ENCODE results near the gene MRFAP1L1.

Gene MRFAP1L1

DNA sequence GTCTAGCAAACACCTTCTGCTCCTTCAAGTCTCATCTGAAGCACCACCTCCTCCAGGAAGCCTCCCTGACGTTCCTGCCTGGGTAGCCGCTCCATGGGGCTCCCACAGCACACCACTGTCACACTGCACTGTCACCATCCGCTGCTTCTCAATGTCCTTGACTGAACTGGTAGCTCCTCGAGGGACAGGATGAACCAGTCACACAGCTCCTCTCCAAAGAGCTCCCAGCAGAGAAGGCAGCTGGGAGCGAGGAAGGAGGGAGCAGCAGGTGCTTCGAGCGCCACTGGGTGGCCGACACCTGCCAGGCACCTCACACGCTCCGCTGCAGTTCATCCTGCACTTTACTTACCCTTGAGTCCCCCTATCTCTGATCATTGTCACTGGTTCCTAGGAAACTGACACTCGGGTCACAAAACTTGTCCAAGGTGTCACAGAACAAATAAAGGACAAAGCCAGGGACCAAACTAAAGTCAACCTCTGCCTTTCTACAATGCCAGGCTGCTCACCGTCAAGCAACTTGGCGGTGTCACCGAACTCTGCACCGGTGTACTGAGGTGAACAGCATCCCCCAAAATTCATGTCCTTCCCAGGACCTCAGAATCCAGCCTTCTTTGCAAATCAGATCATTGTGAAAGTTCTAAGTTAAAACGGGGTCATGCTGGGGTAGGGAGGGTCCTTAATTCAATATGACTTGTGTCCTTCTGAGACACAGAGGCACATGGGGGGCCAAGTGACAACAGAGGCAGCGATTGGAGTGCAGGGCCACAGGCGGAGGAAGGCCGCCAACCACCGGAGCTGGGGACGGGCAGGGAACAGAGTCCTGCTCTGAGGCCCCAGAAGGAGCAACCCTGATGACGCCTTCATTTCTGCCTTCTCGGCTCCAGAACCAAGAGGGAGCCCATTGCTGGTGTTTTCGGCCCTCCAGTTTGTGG, 21.5 kb downstream of the MRFAP1L1 start:
- Histone ChIP-seq H3K36me3 (ENCODE audit: control insufficient read depth in 2 of 2, insufficient read depth in 2 of 2, low read length in 2 of 2) (no peaks in the 10 kb centered on the region), H3K4me3 (ENCODE audit: low read length in 2 of 2) (no peak overlapping the region), H3K9me3 (ENCODE audit: control insufficient read depth in 2 of 2, low read length in 2 of 2) (no peaks in the 10 kb centered on the region), H3K27ac (ENCODE audit: low read length) (no peak overlapping the region), H3K4me1 (ENCODE audit: control insufficient read depth, insufficient read depth, low read length) (peaks cover 8% of the 10 kb centered on the region), H3K9ac (ENCODE audit: low read length in 2 of 2) (no peak overlapping the region), H3K27me3 (ENCODE audit: control insufficient read depth in 1 of 2, insufficient read depth in 2 of 2, low read length in 2 of 2) (no peaks in the 10 kb centered on the region)

GRCh38 chr4:6686104-6686787, 23.4 kb downstream of the MRFAP1L1 start:
- H3K4me3 ChIP-seq (ENCODE audit: low read length in 2 of 2), result no peak overlapping the region
- no peak overlapping the region for H3K9ac ChIP-seq (ENCODE audit: low read length in 2 of 2)
- H3K9me3 ChIP-seq (ENCODE audit: control insufficient read depth in 2 of 2, low read length in 2 of 2), result no peaks in the 10 kb centered on the region
- H3K27ac ChIP-seq (ENCODE audit: low read length), result no peak overlapping the region
- H3K4me1 ChIP-seq (ENCODE audit: control insufficient read depth, insufficient read depth, low read length), result peaks cover 5% of the 10 kb centered on the region
- no peaks in the 10 kb centered on the region for H3K27me3 ChIP-seq (ENCODE audit: control insufficient read depth in 1 of 2, insufficient read depth in 2 of 2, low read length in 2 of 2)
- H3K36me3 ChIP-seq (ENCODE audit: control insufficient read depth in 2 of 2, insufficient read depth in 2 of 2, low read length in 2 of 2), result no peaks in the 10 kb centered on the region

DNA sequence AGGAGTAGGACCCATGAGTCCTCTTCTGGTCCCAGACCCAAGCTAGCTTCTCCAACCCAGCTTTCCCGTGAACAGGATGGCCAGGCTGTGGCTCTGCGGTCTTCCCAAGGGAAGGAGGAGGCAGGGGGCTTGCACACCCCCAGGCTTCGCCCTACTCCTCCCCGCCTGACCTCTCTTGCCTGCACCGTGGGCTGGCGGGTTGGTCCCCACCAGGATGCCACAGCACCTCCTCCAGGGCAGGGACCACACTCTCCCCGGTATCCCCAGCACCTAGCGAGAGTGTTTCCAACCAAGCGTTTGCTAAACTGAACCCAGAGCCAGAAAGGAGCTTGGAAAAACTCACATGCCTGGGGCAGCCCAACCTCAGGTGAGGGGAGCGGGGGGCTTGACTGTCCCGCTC, 25.0 kb downstream of the MRFAP1L1 start:
- no peak overlapping the region for H3K27ac ChIP-seq (ENCODE audit: low read length)
- H3K4me3 ChIP-seq (ENCODE audit: low read length in 2 of 2), result no peak overlapping the region
- no peak overlapping the region for H3K9ac ChIP-seq (ENCODE audit: low read length in 2 of 2)
- no peaks in the 10 kb centered on the region for H3K27me3 ChIP-seq (ENCODE audit: control insufficient read depth in 1 of 2, insufficient read depth in 2 of 2, low read length in 2 of 2)
- H3K9me3 ChIP-seq (ENCODE audit: control insufficient read depth in 2 of 2, low read length in 2 of 2), result no peaks in the 10 kb centered on the region
- H3K4me1 ChIP-seq (ENCODE audit: control insufficient read depth, insufficient read depth, low read length), result peaks cover 5% of the 10 kb centered on the region
- peaks cover 0 to 2% of the 10 kb centered on the region in 2 donors for H3K36me3 ChIP-seq (ENCODE audit: control insufficient read depth in 2 of 2, insufficient read depth in 2 of 2, low read length in 2 of 2)

GRCh38 chr4:6682862-6683590, 26.6 kb downstream of the MRFAP1L1 start:
- Histone ChIP-seq H3K27me3 (ENCODE audit: control insufficient read depth in 1 of 2, insufficient read depth in 2 of 2, low read length in 2 of 2) (no peaks in the 10 kb centered on the region), H3K4me1 (ENCODE audit: control insufficient read depth, insufficient read depth, low read length) (no peaks in the 10 kb centered on the region), H3K36me3 (ENCODE audit: control insufficient read depth in 2 of 2, insufficient read depth in 2 of 2, low read length in 2 of 2) (peaks cover 0 to 2% of the 10 kb centered on the region in 2 donors), H3K27ac (ENCODE audit: low read length) (no peak overlapping the region), H3K9ac (ENCODE audit: low read length in 2 of 2) (no peak overlapping the region), H3K4me3 (ENCODE audit: low read length in 2 of 2) (no peak overlapping the region), H3K9me3 (ENCODE audit: control insufficient read depth in 2 of 2, low read length in 2 of 2) (no peaks in the 10 kb centered on the region)

DNA sequence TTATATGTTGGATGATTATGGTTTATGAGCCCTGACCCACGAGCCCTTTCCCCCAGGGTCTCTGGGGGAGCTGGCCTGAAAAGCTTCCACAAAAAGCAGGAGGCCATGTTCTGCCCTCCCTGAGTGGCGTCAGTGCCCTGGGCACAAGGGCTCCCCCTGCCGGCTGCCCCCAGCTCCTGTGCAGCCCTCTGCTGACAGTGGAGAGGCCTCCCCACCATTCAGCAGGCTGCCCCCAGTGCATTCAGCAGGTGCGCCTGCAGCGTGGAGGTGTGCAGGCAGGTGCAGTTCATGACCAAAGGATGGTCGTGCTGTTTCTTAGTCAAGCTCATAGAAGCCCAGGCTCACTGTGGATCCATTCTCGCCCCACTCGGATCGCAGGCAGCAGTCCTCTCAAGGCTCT, 28.5 kb downstream of the MRFAP1L1 start:
- H3K4me3 ChIP-seq (ENCODE audit: low read length in 2 of 2), result no peak overlapping the region
- no peak overlapping the region for H3K9ac ChIP-seq (ENCODE audit: low read length in 2 of 2)
- H3K27ac ChIP-seq (ENCODE audit: low read length), result no peak overlapping the region
- no peaks in the 10 kb centered on the region for H3K9me3 ChIP-seq (ENCODE audit: control insufficient read depth in 2 of 2, low read length in 2 of 2)
- H3K4me1 ChIP-seq (ENCODE audit: control insufficient read depth, insufficient read depth, low read length), result peaks cover 14% of the 10 kb centered on the region
- H3K36me3 ChIP-seq (ENCODE audit: control insufficient read depth in 2 of 2, insufficient read depth in 2 of 2, low read length in 2 of 2), result peaks cover 0 to 2% of the 10 kb centered on the region in 2 donors
- no peaks in the 10 kb centered on the region for H3K27me3 ChIP-seq (ENCODE audit: control insufficient read depth in 1 of 2, insufficient read depth in 2 of 2, low read length in 2 of 2)

DNA sequence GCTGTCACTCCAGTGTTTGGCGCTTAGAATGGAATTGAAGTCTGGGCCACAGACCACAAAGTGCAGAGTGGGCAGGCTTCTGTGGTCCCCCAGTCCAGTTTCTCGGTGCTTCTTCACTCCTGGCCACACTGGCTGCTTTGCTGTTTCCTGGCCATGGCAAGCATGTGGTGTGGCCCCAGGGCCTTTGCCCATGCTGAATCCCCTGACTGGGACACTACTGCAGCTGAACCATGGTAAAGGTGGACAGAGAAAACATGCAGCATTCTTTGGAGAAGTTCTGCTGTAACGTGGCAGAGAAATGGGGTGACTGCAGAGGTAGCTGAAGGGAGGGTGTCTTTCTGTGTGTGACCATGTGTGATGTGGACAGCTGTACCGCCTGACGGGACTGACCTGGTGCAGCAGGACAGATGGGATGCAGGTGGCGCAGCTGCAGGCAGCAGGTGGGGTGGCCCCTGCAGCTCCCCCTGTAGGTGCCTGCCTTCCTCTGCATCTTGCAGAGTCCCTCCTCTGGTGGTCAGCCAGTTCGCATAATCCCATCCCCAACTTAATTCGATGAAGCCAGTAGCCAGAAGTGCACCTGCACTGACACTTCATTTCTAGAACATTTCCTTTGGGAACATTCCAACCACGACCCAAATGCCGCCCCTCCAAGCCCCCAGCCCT, 29.2 kb downstream of the MRFAP1L1 start:
- H3K4me3 ChIP-seq (ENCODE audit: low read length in 2 of 2), result no peak overlapping the region
- peaks cover 21% of the 10 kb centered on the region for H3K4me1 ChIP-seq (ENCODE audit: control insufficient read depth, insufficient read depth, low read length)
- H3K27ac ChIP-seq (ENCODE audit: low read length), result no peak overlapping the region
- H3K27me3 ChIP-seq (ENCODE audit: control insufficient read depth in 1 of 2, insufficient read depth in 2 of 2, low read length in 2 of 2), result no peaks in the 10 kb centered on the region
- no peak overlapping the region for H3K9ac ChIP-seq (ENCODE audit: low read length in 2 of 2)
- peaks cover 0 to 6% of the 10 kb centered on the region in 2 donors for H3K36me3 ChIP-seq (ENCODE audit: control insufficient read depth in 2 of 2, insufficient read depth in 2 of 2, low read length in 2 of 2)
- H3K9me3 ChIP-seq (ENCODE audit: control insufficient read depth in 2 of 2, low read length in 2 of 2), result no peaks in the 10 kb centered on the region

DNA sequence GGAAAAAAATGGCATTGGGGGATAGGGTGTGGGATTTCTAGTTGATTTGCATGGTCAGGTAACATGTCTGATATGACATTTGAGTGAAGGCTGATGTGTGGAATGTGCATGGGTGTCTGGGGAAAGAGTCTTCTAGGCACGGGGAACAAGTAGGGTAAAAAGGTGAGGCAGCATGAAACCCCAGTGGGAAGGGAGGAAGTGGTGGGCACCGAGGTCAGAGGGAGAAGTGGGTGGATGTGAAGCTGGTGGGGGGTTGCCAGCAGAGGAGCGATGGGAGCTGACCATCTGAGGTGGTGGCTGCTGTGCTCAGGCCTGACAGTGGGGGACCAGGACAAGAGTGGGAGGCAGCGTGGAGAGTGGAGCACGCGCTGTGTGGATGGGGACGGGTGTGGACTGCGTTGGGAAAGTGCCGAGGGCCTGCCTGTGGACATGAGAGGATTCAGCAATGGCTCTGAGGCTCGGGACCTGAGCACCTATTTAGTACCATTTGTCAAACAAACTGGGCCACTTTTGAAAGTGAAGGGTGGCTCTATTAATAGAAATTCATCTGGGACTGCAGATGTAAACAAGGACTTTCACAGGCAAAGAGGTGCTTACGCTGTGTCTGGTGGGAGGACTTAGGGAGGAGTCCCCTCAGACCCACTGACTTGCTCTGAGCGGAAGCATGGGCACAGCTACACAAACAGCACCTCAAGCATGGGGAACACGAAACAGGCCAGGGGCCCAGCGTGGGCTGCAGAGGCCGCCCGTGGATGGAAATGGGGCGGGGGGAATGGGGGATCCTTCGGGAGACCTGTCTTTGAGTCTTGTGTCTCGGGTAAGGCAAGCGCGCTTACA, 32.7 kb downstream of the MRFAP1L1 start:
- no peaks in the 10 kb centered on the region for H3K9me3 ChIP-seq (ENCODE audit: control insufficient read depth in 2 of 2, low read length in 2 of 2)
- peak overlapping the region in 1 of 2 donors; percentile 52 for H3K4me3 ChIP-seq (ENCODE audit: low read length in 2 of 2)
- H3K4me1 ChIP-seq (ENCODE audit: control insufficient read depth, insufficient read depth, low read length), result peaks cover 34% of the 10 kb centered on the region
- H3K9ac ChIP-seq (ENCODE audit: low read length in 2 of 2), result peak overlapping the region in 1 of 2 donors; percentile 23
- H3K27me3 ChIP-seq (ENCODE audit: control insufficient read depth in 1 of 2, insufficient read depth in 2 of 2, low read length in 2 of 2), result no peaks in the 10 kb centered on the region
- H3K36me3 ChIP-seq (ENCODE audit: control insufficient read depth in 2 of 2, insufficient read depth in 2 of 2, low read length in 2 of 2), result peaks cover 0 to 7% of the 10 kb centered on the region in 2 donors
- H3K27ac ChIP-seq (ENCODE audit: low read length), result no peak overlapping the region

- H3K4me1 ChIP-seq (ENCODE audit: control insufficient read depth, insufficient read depth, low read length), result peaks cover 34% of the 10 kb centered on the region
- H3K4me3 ChIP-seq (ENCODE audit: low read length in 2 of 2), result peak overlapping the region; percentile 76 to 83
Measured at GRCh38 chr4:6674500-6675149, 35.0 kb downstream of the MRFAP1L1 start.

GRCh38 chr4:6673660-6674499, 35.8 kb downstream of the MRFAP1L1 start:
- H3K4me1 ChIP-seq (ENCODE audit: control insufficient read depth, insufficient read depth, low read length), result peaks cover 34% of the 10 kb centered on the region
- H3K27ac ChIP-seq (ENCODE audit: low read length), result peak overlapping the region; percentile 77
- H3K9me3 ChIP-seq (ENCODE audit: control insufficient read depth in 2 of 2, low read length in 2 of 2), result no peaks in the 10 kb centered on the region
- peak overlapping the region; percentile 80 to 81 for H3K9ac ChIP-seq (ENCODE audit: low read length in 2 of 2)
- H3K36me3 ChIP-seq (ENCODE audit: control insufficient read depth in 2 of 2, insufficient read depth in 2 of 2, low read length in 2 of 2), result peaks cover 0 to 9% of the 10 kb centered on the region in 2 donors
- H3K27me3 ChIP-seq (ENCODE audit: control insufficient read depth in 1 of 2, insufficient read depth in 2 of 2, low read length in 2 of 2), result no peaks in the 10 kb centered on the region
- peak overlapping the region; percentile 76 to 83 for H3K4me3 ChIP-seq (ENCODE audit: low read length in 2 of 2)

More at GRCh38 chr4:6674500-6675149, 35.0 kb downstream of the MRFAP1L1 start:
- H3K27me3 ChIP-seq (ENCODE audit: control insufficient read depth in 1 of 2, insufficient read depth in 2 of 2, low read length in 2 of 2), result no peaks in the 10 kb centered on the region
- H3K9me3 ChIP-seq (ENCODE audit: control insufficient read depth in 2 of 2, low read length in 2 of 2), result no peaks in the 10 kb centered on the region
- peak overlapping the region; percentile 51 to 74 for H3K9ac ChIP-seq (ENCODE audit: low read length in 2 of 2)
- peak overlapping the region; percentile 77 for H3K27ac ChIP-seq (ENCODE audit: low read length)
- peaks cover 0 to 9% of the 10 kb centered on the region in 2 donors for H3K36me3 ChIP-seq (ENCODE audit: control insufficient read depth in 2 of 2, insufficient read depth in 2 of 2, low read length in 2 of 2)

Measured in stomach smooth muscle (tissue), 2 donors.